GM12865 (cell line): Measurements from ENCODE around the gene HLX.

Experiments used
- DNase-seq: peaks from one replicate; pipeline ENCODE4 v3.0.0; 2010; ENCODE audit warnings: low read depth
- H3K4me3 ChIP-seq: 2 replicates; pipeline ENCODE4 v1.5.1; 2011; ENCODE audit warnings: mild to moderate bottlenecking, low read depth, low read length, control low read depth
- TF ChIP-seq, protein P1 (sequence below): IDR thresholded peaks from 2 replicates; pipeline ENCODE4 v1.5.1; 2011; ENCODE audit warnings: low read length, control low read depth, low read depth, inconsistent platforms; ENCODE audit not compliant: insufficient read depth; ENCODE audit errors: missing control alignments

The HLX gene

DNA sequence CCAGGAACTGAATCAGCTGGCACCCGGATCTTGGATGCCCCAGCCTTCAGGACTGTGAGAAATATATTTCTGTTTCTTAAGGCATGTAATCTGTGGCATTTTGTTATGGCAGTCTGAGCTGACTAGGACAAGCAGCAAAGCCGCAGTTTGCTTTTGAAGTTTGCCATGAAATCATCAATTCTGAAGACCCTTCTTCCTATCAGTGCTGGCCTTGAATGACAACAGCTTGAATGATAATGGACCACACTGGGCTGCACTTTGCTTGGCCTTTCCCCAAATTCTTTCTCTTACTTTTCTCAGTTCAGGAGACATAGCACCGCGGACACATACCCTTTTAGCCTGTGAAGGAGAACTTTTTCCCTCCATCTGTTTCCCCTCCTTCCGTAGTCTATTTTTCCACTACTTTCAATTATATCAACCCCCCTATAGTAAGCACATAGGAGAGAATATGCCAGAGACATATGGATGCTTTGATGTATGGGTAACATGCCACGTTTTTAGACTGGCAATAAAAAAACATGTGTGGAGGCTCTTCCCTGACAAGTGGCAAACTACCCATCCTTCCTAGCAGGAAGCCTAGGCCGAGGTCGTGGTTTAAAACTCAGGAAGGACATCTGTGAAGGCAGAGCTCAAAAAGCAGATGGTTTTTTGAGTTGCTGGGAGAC is 42.9 kb downstream of the HLX start:
- TF ChIP-seq, protein P1, sequence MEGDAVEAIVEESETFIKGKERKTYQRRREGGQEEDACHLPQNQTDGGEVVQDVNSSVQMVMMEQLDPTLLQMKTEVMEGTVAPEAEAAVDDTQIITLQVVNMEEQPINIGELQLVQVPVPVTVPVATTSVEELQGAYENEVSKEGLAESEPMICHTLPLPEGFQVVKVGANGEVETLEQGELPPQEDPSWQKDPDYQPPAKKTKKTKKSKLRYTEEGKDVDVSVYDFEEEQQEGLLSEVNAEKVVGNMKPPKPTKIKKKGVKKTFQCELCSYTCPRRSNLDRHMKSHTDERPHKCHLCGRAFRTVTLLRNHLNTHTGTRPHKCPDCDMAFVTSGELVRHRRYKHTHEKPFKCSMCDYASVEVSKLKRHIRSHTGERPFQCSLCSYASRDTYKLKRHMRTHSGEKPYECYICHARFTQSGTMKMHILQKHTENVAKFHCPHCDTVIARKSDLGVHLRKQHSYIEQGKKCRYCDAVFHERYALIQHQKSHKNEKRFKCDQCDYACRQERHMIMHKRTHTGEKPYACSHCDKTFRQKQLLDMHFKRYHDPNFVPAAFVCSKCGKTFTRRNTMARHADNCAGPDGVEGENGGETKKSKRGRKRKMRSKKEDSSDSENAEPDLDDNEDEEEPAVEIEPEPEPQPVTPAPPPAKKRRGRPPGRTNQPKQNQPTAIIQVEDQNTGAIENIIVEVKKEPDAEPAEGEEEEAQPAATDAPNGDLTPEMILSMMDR = no peak
- no peak overlapping the region for H3K4me3 ChIP-seq
- no peak for DNase-seq

DNA sequence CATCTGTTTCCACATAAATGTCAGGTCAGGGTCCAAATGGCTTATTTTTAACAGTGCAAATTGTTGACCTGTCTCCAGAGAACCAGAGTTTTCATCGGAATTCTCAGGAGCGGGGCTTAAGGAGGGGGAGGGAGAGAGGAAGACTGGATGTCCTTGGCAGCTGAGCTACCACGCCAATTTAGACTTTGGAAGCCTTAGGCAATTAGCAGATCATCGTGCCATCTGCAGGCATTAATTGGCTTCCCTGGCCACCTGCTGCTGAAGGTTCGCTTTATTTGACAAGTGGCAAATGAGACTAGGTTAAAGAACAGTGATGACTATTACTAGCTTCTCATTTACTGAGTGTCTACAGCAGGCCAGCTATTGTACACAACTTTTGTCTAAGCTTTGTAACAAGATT is 43.7 kb downstream of the HLX start:
- TF ChIP-seq, protein P1 = no peak
- H3K4me3 ChIP-seq = no peak overlapping the region
- no peak for DNase-seq

DNA sequence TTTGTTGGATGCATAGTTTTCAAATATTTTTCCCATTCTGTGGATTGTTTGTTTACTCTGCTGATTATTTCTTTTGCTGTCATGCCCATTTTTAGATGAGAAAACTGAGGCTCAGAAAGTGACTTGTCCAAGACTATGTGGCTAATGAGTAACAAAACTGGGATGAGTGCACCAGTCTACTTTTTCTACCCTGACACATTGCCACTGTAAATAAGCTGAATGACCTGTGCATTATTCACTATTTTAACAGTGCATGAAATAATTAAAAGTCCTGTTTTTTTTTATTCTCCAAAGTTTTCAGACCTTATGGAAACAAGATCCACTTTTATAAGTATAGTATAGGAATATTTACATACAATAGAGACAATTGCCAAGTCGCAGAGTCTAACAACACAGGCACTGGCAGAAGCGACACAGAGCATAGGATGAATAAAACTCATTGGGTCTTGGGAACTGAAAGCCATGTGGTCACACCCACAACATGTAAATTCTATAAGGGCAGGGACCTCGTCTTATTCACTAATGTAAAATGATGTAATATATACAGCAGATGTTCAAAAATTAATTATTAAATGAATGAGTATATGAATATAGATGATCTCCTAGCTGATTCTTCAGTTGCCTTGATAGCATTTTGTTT is 45.2 kb downstream of the HLX start:
- no peak for DNase-seq
- TF ChIP-seq, protein P1 = no peak
- no peak overlapping the region for H3K4me3 ChIP-seq

DNA sequence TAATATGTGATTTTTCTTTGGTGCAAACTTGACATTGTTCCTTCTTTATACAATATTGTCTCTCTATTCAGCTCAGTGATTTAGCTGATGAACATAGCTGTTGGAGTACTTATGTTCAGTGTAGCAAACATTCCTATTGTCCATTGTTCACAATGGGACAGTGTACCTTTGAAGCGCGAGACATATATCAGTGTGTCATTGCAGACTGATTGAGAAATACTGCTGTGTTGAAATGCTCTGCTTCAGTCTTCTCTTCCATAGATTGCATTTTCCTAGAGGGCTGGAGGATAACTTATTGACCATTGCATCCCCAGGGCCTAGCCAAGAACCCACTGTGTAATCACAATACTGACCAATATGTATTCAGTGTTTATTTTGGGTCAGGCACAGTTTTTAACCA is 46.5 kb downstream of the HLX start:
- no peak for DNase-seq
- TF ChIP-seq, protein P1 = no peak
- H3K4me3 ChIP-seq = no peak overlapping the region

DNA sequence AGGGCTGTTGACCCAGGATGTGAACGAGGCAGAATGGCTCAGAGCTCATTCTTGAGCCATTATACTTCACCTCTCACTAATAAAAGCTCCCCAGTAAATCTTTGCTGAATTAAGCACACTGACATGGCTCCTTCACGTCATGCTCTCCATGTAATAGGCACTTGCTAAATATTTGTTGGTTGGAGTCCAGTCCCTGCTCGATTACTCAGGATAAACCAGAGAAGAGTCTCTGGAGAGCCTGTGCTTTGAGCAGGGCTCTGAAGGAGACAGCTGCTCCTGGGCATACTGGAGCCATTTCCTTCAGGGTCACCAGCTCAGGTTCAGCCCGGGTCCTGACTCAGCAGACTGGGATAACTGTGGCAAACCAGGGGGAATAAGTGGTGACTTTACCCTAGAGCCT is 46.9 kb downstream of the HLX start:
- no peak for DNase-seq
- TF ChIP-seq, protein P1 = no peak
- H3K4me3 ChIP-seq = no peak overlapping the region

DNA sequence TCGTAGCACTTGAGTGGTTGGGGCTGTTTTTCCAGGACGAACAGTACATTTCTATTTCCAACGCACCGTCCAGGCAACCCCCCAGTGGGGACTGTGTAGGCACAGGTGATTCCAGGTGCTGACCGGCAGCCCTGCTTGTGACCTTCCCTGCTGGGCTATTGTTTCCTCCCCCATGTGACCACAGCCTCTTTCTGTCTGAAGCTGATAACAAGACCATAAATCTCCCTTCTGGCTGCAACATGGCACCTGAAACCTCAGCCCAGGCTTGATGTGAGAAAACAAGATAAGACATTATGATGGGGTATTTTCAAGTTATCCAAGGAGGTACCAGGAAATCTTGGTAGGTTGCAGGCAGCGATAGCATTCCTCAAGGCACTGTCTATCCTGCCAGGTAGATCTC is 48.2 kb downstream of the HLX start:
- DNase-seq = no peak
- TF ChIP-seq, protein P1 = no peak
- no peak overlapping the region for H3K4me3 ChIP-seq

DNA sequence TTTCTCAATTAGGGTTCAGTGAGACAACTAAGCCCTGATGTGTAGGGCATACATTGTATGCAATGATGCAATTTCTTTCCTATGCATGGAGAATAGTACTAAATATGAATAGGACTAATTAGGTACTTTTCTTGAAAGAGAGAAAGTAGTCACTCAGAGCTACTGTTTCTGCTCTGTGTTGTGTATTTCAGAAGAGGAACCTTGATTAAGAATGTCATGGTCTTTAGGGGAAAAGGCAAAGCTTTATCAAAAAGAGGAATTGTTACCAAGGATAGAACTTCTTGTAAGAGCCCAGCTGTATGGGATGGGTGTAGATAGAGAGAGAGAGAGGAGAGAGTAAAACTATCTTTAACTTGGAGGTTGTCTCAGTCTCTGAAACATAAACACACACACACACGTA is 49.1 kb downstream of the HLX start:
- no peak overlapping the region for H3K4me3 ChIP-seq
- no peak for DNase-seq
- TF ChIP-seq, protein P1 = no peak
